Measurements from ENCODE around the gene LTO1.

DNA sequence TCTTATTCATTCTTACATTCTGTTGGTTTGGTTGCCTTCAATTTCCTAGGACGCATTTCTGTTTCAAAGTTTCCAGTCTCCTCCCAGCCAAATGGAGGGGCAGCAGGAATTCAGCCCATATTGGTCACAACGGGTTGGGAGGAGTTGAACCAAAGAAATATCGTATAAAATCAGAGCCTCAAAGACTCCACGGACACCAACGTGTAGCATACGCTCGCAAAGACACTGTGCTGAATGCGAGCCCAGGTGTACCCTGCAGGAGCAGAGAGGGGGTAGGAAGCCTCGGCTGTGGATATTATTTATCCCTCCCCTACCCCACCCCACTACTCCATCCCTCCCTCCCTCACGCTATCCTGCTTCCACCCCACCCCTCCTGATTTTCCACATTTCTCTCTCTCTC lies 49.7 kb downstream of the LTO1 start:
- TF ChIP-seq, protein P1, sequence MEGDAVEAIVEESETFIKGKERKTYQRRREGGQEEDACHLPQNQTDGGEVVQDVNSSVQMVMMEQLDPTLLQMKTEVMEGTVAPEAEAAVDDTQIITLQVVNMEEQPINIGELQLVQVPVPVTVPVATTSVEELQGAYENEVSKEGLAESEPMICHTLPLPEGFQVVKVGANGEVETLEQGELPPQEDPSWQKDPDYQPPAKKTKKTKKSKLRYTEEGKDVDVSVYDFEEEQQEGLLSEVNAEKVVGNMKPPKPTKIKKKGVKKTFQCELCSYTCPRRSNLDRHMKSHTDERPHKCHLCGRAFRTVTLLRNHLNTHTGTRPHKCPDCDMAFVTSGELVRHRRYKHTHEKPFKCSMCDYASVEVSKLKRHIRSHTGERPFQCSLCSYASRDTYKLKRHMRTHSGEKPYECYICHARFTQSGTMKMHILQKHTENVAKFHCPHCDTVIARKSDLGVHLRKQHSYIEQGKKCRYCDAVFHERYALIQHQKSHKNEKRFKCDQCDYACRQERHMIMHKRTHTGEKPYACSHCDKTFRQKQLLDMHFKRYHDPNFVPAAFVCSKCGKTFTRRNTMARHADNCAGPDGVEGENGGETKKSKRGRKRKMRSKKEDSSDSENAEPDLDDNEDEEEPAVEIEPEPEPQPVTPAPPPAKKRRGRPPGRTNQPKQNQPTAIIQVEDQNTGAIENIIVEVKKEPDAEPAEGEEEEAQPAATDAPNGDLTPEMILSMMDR (conservative IDR thresholded peaks at IDR 0.05; ENCODE audit: low read depth, low read length) = no peak
- TF ChIP-seq EZH2 (IDR thresholded peaks at IDR 0.05; ENCODE audit: low read length, unreplicated experiment) = no peak

Data from PC-3 (cell line).